Glomerular endothelial cell (primary cell): ENCODE measurements around the gene SCARB1. TPM values are rescaled to one million over a fixed set of nuclear protein-coding genes. Genes with fewer than 3 reads are reported as not detected.

Source experiments
- DNase-seq: peaks from one replicate; pipeline ENCODE4 v3.0.0-alpha.2; 2011; ENCODE audit warnings: low read depth, low spot score; ENCODE audit errors: extremely low read depth
- total RNA-seq: library from RNA; depleted of rRNA; stranded (reverse); fragments of >200 nt; gene quantifications from 2 replicates; pipeline ENCODE4 v1.2.3, GENCODE V29; 2015

SCARB1 gene
- total RNA-seq, 1 donor from 2014 or later = 32.4 TPM

DNA sequence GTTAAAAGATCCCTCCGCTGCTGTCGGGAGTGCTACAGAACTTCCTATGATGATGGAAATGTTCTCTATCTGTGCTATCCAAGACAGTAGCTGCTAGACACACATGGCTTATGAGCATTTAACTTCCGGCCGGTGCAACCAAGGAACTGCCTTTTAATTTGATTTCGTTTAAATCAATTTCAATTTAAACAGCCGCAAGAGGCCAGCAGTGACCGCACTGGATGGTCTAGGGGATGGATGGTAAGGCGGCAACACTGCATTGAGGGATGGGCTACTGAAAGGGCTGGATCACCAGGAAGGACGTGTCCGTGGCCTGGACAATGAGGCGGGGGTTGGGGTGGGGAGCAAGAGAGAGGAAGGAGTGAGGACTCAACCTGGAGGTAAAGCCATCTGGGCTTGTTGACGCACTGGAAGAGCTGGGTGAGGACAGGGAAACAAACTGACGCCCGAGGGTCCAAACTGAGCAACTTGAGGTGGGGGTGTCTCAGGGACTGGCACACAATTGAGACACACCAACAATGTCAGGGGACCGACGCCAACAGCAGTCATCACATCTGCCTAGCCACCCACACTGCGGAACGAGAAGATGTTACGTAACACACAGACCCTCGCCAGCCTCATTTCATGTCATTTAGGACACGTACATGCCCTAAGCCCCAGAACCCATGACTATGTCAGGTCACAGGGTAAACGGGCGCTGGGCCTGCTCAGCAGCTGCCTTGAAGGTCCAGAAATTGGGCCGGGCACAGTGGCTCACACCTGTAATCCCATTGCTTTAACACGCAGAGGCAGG lies 57.6 kb downstream of the SCARB1 start:
- no peak for DNase-seq

- DNase-seq = no peak
These were observed 58.6 kb downstream of the SCARB1 start for GRCh38 chr12:124805050-124805449.

GRCh38 chr12:124804011-124804621 lies 59.5 kb downstream of the SCARB1 start:
- DNase-seq = no peak

GRCh38 chr12:124802361-124802760 lies 61.3 kb downstream of the SCARB1 start:
- DNase-seq = no peak

DNA sequence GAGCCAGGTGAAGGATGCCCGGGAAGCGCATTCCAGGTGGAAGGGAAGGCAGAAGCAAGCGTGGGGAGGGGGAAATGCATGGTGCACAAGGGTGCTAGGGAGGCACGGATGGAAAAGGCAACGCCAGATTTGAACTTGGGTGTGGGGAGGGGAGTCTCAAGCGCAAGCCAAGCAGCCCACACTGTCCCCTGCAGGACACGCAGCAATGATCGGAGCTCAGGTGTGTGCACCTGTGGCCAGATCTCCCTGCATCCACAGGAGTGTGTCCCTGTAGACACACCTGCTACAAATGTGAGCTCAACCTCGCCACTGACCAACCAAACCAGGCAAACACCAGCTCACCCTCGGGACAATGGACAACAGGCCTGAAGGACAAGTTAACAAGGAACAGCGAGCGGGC lies 63.2 kb downstream of the SCARB1 start:
- no peak for DNase-seq

- DNase-seq = no peak
These were observed 66.3 kb downstream of the SCARB1 start for GRCh38 chr12:124797321-124797720.

DNA sequence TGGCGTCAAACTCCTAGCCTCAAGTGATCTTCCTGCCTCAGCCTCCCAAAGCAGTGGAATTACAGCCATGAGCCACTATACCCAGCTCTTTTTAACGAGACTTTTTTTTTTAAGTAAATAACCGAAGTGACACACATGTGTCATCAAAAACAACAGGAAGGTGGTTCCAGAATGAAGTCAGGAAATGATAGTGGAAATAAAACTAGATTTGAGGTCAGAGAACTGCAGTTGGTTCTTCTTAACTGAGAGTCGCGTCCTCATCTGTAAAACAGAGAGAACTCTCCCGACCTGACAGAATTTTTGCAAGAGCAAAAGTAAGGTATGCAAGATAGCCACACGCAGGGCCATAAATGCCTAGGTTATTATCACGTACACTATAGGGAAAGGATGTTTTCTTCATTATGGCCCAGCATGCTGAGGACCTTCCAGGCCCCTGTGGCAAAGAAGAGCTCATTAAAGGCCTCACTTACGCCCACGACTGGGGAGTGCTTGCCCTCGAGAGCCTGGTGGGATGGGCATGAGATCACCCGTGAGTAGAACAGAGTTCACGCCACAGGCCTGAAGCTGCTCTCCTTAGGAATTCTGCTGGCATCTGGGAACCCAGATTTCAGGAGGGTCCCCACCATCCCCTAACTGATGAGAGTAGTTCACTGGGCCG lies 67.2 kb downstream of the SCARB1 start:
- DNase-seq = no peak

DNA sequence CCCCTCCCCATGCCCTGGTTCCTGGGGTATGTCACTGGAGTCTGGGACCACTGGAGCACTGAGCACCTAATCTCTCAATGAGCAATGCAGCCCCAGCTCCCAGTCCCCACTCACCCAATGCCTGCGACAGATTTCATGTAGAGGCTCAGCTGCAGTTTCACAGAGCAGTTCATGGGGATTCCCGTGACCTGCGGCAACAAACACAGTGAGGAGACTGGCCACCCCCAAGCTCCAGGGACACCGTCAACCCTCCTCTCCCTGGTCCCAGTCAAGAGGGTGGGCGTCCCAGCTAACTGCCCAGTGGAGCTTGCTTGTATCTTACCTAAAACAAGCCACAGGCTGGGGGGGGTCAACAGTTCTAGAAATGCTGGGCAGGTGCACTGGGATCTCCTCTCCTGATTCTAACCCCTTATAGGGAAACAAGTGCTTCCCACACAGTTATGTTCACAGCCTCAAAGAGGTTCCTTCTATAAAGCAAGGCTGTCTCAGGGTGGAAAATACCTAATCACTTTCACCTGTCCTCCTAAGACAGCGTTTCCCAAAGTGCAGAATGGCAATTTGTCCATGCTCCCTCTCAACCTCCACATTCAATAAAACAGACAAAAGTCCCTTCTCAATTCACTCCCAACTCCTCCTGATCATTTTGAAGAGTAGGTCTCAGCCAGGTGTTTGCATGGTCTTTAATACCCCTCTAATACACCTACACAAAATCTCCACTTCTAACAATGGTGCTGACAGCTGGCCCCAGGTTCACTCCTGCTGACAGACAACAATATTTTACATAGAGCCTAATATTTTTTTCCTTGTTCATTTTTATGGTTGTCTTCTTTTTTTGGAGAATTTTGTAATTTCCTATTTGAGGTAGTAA lies 68.3 kb downstream of the SCARB1 start:
- DNase-seq = no peak

DNA sequence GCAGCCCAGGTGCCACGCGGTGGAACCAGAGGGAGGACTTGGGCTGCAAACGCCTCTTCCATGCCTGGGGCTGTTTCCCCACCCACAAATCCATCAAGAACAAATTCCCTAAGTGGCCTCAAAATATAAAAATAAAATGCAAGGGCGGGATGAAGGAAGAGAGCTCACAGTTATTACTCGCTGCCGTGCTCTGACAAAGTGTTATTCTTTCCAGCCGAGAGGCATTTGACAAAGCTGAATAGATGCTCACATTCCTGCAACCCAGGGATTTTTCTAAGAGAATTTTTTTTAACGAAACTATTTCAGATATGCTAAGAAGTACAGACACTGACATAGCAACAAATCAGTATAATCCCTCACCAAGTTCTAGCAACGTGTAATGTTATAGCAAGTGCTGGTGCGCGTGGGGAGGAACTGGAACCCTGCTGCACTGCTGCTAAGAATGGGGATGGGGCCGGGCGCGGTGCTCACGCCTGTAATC lies 70.7 kb downstream of the SCARB1 start:
- no peak for DNase-seq

DNA sequence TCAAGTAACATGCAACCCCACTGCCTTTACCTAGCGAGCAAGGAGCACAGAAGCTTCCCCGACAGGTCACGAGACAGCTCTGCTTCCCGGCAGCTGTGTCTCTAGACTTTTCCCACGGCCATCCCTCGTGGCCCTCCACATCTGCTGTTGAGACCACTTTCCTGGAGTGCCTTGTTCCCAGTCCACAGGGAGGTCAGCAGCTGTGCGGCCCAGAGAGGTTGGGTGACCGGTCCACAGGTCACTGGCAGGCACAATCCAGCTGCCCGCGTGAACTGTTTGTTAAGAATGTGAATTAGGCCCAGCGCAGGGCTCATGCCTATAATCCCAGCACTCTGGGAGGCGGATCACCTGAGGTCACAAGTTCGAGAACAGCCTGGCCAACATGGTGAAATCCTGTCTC lies 71.5 kb downstream of the SCARB1 start:
- no peak for DNase-seq

DNA sequence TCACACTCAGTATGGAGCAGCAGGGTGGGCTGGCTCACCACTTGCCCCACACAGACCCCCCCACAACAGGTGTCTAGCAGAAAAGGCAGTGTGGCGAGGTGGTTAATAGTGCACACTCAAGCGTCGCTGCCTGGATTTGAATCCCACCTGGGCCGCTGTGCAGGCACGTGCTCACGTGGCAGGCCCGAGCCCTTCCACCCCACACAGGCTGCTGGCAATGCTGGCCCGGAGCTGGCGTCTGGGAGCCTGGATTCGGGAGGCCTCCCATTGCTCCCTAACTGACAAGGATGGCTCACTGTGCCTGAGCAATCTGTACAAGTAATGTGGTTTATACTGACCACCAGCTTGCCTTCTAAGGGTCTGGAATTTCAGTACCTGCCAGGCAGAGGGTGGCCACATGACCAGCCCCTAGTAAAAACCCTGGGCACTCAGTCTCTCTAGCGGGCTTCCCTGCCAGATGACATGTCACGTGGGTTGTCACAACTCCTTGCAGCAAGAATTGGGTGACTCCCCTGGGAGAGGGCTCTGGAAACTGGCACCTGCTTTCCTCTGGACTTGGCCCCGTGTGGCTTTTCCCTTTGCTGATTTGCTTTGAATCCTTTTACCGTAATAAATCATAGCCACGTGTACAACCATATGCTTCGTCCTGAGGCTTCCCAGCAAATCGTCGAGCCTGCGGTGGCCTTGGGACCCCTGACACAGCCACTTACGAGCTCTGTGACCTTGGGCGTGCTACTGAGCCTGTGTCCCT lies 72.8 kb downstream of the SCARB1 start:
- no peak for DNase-seq

GRCh38 chr12:124788936-124789555 lies 74.6 kb downstream of the SCARB1 start:
- DNase-seq = no peak

DNA sequence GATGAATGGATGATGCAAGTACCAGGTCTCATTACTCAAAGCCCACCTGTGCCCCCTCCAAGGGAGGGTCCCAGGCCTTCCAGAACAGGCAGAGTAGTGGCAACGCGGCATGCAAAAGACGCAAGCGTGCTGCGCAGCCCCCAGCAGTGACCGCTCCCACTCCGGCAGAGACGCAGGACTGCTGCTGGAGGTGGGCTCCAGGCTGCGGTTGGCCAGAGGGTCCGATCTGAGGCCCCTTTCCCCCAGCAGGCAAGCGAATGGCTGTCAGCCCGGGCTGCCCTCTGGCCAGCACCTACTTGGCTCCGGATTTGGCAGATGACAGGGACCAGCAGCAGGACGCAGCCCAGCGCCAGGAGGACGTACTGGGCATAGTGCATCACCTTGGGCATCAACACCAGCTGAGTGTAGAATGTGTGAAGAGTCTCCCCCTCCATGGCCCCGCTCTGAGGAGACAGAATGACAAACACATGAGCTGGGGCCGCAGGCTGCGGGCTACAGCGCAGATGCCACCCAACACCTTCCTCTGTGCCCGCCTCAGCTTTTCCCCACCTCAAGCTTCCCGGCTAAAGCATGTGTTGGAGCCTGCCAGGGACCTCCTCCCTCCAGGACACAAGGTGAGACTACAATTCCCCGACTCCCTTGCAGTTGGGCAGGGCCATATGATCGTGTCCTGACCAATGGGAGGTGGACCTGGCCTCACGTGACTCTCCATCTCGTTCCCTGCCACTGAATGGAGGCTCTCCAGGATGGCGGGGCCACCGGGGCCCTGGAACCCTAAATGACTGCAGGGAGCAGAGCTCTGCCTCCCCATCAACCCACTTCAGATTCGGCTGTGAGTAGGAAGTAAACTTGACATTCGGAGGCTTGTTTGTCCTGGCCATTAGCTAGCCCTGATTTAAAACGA lies 77.4 kb downstream of the SCARB1 start:
- DNase-seq = no peak

- DNase-seq = no peak
These were observed 78.6 kb downstream of the SCARB1 start for GRCh38 chr12:124784871-124785572.

- DNase-seq = no peak
These were observed 80.6 kb downstream of the SCARB1 start for GRCh38 chr12:124783087-124783486.

- no peak for DNase-seq
These were observed 81.5 kb downstream of the SCARB1 start for GRCh38 chr12:124782132-124782531.

- no peak for DNase-seq
These were observed 82.6 kb downstream of the SCARB1 start for GRCh38 chr12:124780752-124781685.
